NT2/D1 (cell line): ENCODE measurements around the gene UBAC1.

Experiments used
- SUZ12 ChIP-seq: IDR thresholded peaks from 2 replicates; pipeline ENCODE4 v1.6.1; 2011; ENCODE audit not compliant: insufficient read length, insufficient read depth; ENCODE audit errors: extremely low read depth
- YY1 ChIP-seq: IDR thresholded peaks from 2 replicates; pipeline ENCODE4 v1.6.1; 2011; ENCODE audit not compliant: insufficient read length, insufficient read depth

GRCh38 chr9:135947582-135947981 is 13.6 kb downstream of the UBAC1 start:
- TF ChIP-seq YY1 = no peak
- TF ChIP-seq SUZ12 = no peak
